GM12878 (cell line): Measurements from ENCODE around the gene WDR77. TPM values are rescaled to one million over a fixed set of nuclear protein-coding genes. Genes with fewer than 3 reads are reported as not detected.

Experiments used
- ATAC-seq: fragments of 200-7000 bp; cut with Tn5 transposase; 3 replicates; pipeline ENCODE4 v1.9.1; 2020; ENCODE audit warnings: mild to moderate bottlenecking, moderate library complexity
- BruUV-seq: library from RNA; stranded (reverse); fragments of 400-500 nt; replicated peaks from 2 replicates; lab custom pipeline; 2021; lab: Mats Ljungman, UMichigan
- CTCF ChIA-PET: fragments of 300-600 bp; sonication (Branson Sonifier 250); formaldehyde crosslinking; extraction: SDS; loops from one replicate; lab custom pipeline; 2021; ENCODE audit warnings: inconsistent platforms; lab: Yijun Ruan, JAX
- POLR2A ChIA-PET: fragments of 350-600 bp; formaldehyde crosslinking; extraction: SDS; loops from one replicate; lab custom pipeline; 2021; ENCODE audit warnings: inconsistent platforms; lab: Charles Lee
- RAD21 ChIA-PET: fragments of 300-600 bp; sonication (Branson Sonifier 250); formaldehyde crosslinking; loops from one replicate; lab custom pipeline; 2023; ENCODE audit warnings: antibody characterized with exemption; ENCODE audit not compliant: unreplicated experiment; lab: Charles Lee
- SMC1A ChIA-PET: fragments of 300-600 bp; sonication (Branson Sonifier 250); formaldehyde crosslinking; loops from one replicate; lab custom pipeline; 2023; ENCODE audit not compliant: unreplicated experiment, uncharacterized antibody; lab: Charles Lee
- DNase-seq: peaks from one replicate; pipeline ENCODE4 v3.0.0-alpha.2; 2011; ENCODE audit warnings: low read depth, low spot score
- FAIRE-seq: peaks from 3 replicates; lab custom pipeline; 2011; peaks lifted over from hg19 to GRCh38; lab: Jason Lieb, UNC
- H2AFZ ChIP-seq: 2 replicates; pipeline ENCODE4 v1.6.0; 2011; ENCODE audit warnings: low read depth, low read length, control low read depth; ENCODE audit not compliant: control insufficient read depth
- H3K27ac ChIP-seq: 2 replicates; pipeline ENCODE4 v1.5.1; 2011; ENCODE audit warnings: control low read depth; ENCODE audit not compliant: control insufficient read depth, insufficient read depth
- H3K27me3 ChIP-seq, 2 experiments: replicated peaks in 1 of 2; 2 replicates each; pipeline versions ENCODE4 v1.6.0 to v1.6.1; 2011; ENCODE audit warnings: low read length in 1 of 2; ENCODE audit not compliant: control insufficient read depth in 2 of 2, insufficient read depth in 2 of 2
- H3K36me3 ChIP-seq, 2 experiments: 2 replicates each; pipeline ENCODE4 v1.5.1; 2011; ENCODE audit warnings: low read length in 1 of 2; ENCODE audit not compliant: control insufficient read depth in 2 of 2, insufficient read depth in 2 of 2
- H3K4me1 ChIP-seq: 2 replicates; pipeline ENCODE4 v1.6.1; 2011; ENCODE audit warnings: mild to moderate bottlenecking, low read length, moderate library complexity, mixed read lengths; ENCODE audit not compliant: control insufficient read depth, insufficient read depth
- H3K4me2 ChIP-seq: 2 replicates; pipeline ENCODE4 v1.6.0; 2011; ENCODE audit warnings: control low read depth; ENCODE audit not compliant: control insufficient read depth, insufficient read depth
- H3K4me3 ChIP-seq: fragments of 200-600 bp; sonication (generic); 2 replicates; pipeline ENCODE4 v1.5.1; 2016
- H3K79me2 ChIP-seq: 2 replicates; pipeline ENCODE4 v1.6.0; 2011; ENCODE audit warnings: low read length; ENCODE audit not compliant: control insufficient read depth, insufficient read depth
- H3K9ac ChIP-seq: 2 replicates; pipeline ENCODE4 v1.8.0; 2011; ENCODE audit warnings: low read length, control low read depth, mixed read lengths; ENCODE audit not compliant: control insufficient read depth, insufficient read depth
- H3K9me3 ChIP-seq: replicated peaks from 3 replicates; pipeline ENCODE4 v1.5.1; 2011; ENCODE audit warnings: mild to moderate bottlenecking, low read length; ENCODE audit not compliant: control insufficient read depth, insufficient read depth
- H4K20me1 ChIP-seq: 2 replicates; pipeline ENCODE4 v1.6.0; 2011; ENCODE audit not compliant: control insufficient read depth, insufficient read depth
- BHLHE40 ChIP-seq, 2 experiments: fragments of 450-650 bp in 1 of 2; IDR thresholded peaks; 2 replicates each; pipeline ENCODE4 v1.6.1; 2011 to 2017; ENCODE audit warnings: low read depth in 2 of 2, borderline replicate concordance in 1 of 2, improper control_type of control experiment in 1 of 2, low read length in 1 of 2, mild to moderate bottlenecking in 1 of 2
- CBFB ChIP-seq: IDR thresholded peaks from 2 replicates; pipeline ENCODE4 v1.6.1; 2016; ENCODE audit warnings: antibody characterized with exemption, low read depth
- CHD4 ChIP-seq: fragments of 200-600 bp; sonication (generic); IDR thresholded peaks from 2 replicates; pipeline ENCODE4 v1.6.1; 2016; ENCODE audit warnings: mild to moderate bottlenecking
- MLLT1 ChIP-seq: fragments of 450-650 bp; IDR thresholded peaks from 2 replicates; pipeline ENCODE4 v1.6.1; 2016; ENCODE audit warnings: mild to moderate bottlenecking
- SIN3A ChIP-seq: IDR thresholded peaks from 2 replicates; pipeline ENCODE4 v1.6.1; 2012; ENCODE audit warnings: low read depth, low read length, improper control_type of control experiment
- ZNF207 ChIP-seq: fragments of 450-650 bp; IDR thresholded peaks from 2 replicates; pipeline ENCODE4 v1.6.1; 2014; ENCODE audit warnings: antibody characterized with exemption, mild to moderate bottlenecking, borderline replicate concordance
- WGBS: methylation state at CpG from one replicate; pipeline ENCODE4 v1.1.6; 2016; ENCODE audit warnings: low lambda C conversion rate; ENCODE audit not compliant: insufficient replicate concordance, insufficient coverage; ENCODE audit errors: missing lambda C conversion rate; 5-methylcytosine and 5-hydroxymethylcytosine counted together
- in situ Hi-C: fragments of 300-500 bp; cut with MboI; formaldehyde crosslinking; loops from 9 replicates; pipeline ENCODE4 v1.14.3; 2018; ENCODE audit warnings: mixed read lengths
- intact Hi-C: fragments of 100-400 bp; cut with micrococcal nuclease; formaldehyde crosslinking; loops from one replicate; pipeline ENCODE4 v1.14.2; 2022; ENCODE audit not compliant: unreplicated experiment
- polyA plus RNA-seq, 11 experiments: library from polyadenylated mRNA; depleted of rRNA in 4 of 11; unstranded in 6 of 11; stranded (reverse) in 5 of 11; fragments of >200 nt; fragmentation: Nextera tagmentation in 4 of 11; fragmentation: Illumina TruSeq in 1 of 11; extraction: Ambion mirVana in 4 of 11; extraction: Trizol in 1 of 11; gene quantifications; 1 replicate in 1 of 11; 2 replicates in 10 of 11; pipeline versions ENCODE4 v1.2.1 to v1.2.3, GENCODE V29; 2011 to 2016; ENCODE audit warnings: inconsistent platforms in 2 of 11, missing spikeins in 2 of 11, low read depth in 1 of 11
- total RNA-seq, 4 experiments: library from RNA; depleted of rRNA in 3 of 4; stranded (reverse); fragments of >200 nt in 3 of 4; fragmentation: Illumina TruSeq in 1 of 4; extraction: Trizol in 1 of 4; gene quantifications; 2 replicates each; pipeline versions ENCODE4 v1.2.1 to v1.2.3, GENCODE V29; 2013 to 2021
- TF ChIP-seq, protein P1 (sequence below): fragments of 450-650 bp; IDR thresholded peaks from 2 replicates; pipeline ENCODE4 v1.6.1; 2017; ENCODE audit warnings: mild to moderate bottlenecking, moderate library complexity

Gene WDR77
- total and polyA plus RNA-seq, 10 of the 15 experiments (the other 5 are each of a cell fraction or from before 2014, with no cell fraction given) = 12.7 to 167 (median 67.1) TPM

DNA sequence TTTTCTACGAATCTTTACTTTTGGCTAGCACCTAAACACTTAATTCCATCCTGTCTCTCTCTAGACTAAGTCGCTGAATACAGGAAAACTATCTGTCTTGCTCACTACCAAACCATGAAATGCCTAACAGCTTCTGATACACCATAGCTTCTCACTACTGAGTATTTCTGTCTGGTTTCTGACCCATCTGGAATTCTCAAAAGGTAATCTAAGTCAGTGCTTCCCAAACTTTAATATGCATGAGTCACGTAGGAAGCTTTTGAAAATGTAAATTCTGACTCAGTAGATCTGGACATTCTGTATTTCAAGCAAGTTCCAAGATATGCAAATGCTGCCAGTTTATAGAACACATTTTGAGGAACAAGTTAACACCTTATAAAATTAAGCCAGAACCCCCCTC lies 12.3 kb downstream of the WDR77 start:
- WGBS = 98% methylated on average over 3 of the region's 3 CpGs
- no peaks in the 10 kb centered on the region for H4K20me1 ChIP-seq
- RAD21 ChIA-PET = interaction anchor here (0.7 kb wide), 1 partner anchor 40 kb away, joined by 3 read pairs; no protein-coding TSS in a partner anchor
- CTCF ChIA-PET = interaction anchor here (2.0 kb wide), 1 partner anchor 214 kb away, joined by 8 read pairs; no protein-coding TSS in a partner anchor
- H3K4me1 ChIP-seq = no peaks in the 10 kb centered on the region
- H3K9ac ChIP-seq = no peak overlapping the region
- no peak overlapping the region for H3K4me3 ChIP-seq
- no peaks in the 10 kb centered on the region for H3K9me3 ChIP-seq
- SMC1A ChIA-PET = interaction anchor here (1.4 kb wide), 1 partner anchor 21 kb away, joined by 3 read pairs; no protein-coding TSS in a partner anchor
- no TSS peak for BruUV-seq
- H3K4me2 ChIP-seq = no peak overlapping the region
- in situ Hi-C loops (no loop called here), intact Hi-C loops (no loop called here)
- no peaks in the 10 kb centered on the region for H3K27me3 ChIP-seq
- no peaks in the 10 kb centered on the region; the same call in 1 of the 2 replicates for H3K79me2 ChIP-seq
- H3K36me3 ChIP-seq = peaks cover 10 to 18% of the 10 kb centered on the region in 2 experiments
- no peak for ATAC-seq
- no peak overlapping the region for H2AFZ ChIP-seq
- DNase-seq = no peak
- FAIRE-seq = no peak
- POLR2A ChIA-PET = interaction anchor here (0.5 kb wide), 1 partner anchor 1922 kb away, joined by 3 read pairs; no protein-coding TSS in a partner anchor
- no peak overlapping the region for H3K27ac ChIP-seq
- TF ChIP-seq BHLHE40 (IDR thresholded peaks at IDR 0.05; ENCODE audit: borderline replicate concordance in 1 of 2, low read depth in 2 of 2, low read length in 1 of 2) (no peak), MLLT1 (no peak), SIN3A (no peak), ZNF207 (no peak), CHD4 (no peak), CBFB (no peak)
- TF ChIP-seq, protein P1, sequence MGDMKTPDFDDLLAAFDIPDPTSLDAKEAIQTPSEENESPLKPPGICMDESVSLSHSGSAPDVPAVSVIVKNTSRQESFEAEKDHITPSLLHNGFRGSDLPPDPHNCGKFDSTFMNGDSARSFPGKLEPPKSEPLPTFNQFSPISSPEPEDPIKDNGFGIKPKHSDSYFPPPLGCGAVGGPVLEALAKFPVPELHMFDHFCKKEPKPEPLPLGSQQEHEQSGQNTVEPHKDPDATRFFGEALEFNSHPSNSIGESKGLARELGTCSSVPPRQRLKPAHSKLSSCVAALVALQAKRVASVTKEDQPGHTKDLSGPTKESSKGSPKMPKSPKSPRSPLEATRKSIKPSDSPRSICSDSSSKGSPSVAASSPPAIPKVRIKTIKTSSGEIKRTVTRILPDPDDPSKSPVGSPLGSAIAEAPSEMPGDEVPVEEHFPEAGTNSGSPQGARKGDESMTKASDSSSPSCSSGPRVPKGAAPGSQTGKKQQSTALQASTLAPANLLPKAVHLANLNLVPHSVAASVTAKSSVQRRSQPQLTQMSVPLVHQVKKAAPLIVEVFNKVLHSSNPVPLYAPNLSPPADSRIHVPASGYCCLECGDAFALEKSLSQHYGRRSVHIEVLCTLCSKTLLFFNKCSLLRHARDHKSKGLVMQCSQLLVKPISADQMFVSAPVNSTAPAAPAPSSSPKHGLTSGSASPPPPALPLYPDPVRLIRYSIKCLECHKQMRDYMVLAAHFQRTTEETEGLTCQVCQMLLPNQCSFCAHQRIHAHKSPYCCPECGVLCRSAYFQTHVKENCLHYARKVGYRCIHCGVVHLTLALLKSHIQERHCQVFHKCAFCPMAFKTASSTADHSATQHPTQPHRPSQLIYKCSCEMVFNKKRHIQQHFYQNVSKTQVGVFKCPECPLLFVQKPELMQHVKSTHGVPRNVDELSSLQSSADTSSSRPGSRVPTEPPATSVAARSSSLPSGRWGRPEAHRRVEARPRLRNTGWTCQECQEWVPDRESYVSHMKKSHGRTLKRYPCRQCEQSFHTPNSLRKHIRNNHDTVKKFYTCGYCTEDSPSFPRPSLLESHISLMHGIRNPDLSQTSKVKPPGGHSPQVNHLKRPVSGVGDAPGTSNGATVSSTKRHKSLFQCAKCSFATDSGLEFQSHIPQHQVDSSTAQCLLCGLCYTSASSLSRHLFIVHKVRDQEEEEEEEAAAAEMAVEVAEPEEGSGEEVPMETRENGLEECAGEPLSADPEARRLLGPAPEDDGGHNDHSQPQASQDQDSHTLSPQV = no peak
